Measurements from ENCODE around the gene ADSS1.

DNA sequence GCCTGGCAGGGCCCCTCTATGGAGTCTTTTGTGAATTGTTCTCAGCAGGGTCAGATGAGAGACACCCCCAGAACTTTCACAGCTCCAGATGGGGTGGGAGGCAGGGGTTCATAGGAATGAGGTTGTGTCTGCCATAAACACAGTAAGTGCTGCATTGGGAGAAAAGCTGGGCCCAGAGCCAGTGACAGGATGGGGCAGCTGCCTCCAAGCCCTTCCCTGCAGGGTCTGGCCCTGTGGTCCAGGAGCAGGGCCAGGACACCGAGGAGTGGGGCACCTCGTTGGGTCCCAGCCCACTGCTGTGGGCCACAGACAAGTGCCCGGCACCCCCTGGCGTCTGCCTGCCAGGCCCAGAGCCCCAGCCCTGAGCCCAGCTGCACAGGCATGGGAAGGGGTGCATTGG lies 21.4 kb upstream of the ADSS1 start:
- TF ChIP-seq EP300 (IDR thresholded peaks at IDR 0.05) (no peak), CTCF (IDR thresholded peaks at IDR 0.05) (no peak)
